Measurements from ENCODE around the gene PLPPR3.
A peak's percentile ranks its signal among the peaks of the same experiment; 100 is the strongest.

Gene PLPPR3

DNA sequence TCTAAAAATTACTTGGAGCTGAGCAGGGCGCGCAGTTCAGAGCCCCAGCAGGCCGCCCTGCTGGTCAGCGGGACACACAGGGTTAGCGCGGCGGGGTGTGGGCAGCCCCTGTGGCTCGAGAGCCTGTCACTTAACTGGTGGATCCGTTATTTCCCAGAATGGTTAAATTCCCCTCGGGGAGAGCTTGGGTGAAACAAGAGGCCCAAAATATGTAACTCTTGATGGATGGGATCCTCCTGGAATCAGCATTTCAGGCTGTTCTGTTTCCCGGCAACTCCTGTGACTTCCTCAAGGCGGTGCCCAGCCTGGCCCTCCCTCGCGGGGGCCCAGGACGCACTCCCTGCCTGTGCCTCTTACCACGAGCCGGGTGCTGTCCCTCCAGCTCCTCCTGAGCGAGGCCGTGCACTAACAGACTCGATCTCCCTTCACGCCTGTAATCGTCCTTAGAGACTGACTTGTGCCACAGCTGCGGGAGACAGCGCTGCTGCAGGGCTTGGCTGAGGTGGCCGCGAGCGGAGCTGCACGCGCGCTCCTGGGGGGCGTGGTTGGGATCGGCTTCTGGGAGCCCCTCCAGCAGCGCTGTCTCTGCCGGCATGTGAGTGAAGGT lies 14.8 kb downstream of the PLPPR3 start:
- no peak for DNase-seq

DNA sequence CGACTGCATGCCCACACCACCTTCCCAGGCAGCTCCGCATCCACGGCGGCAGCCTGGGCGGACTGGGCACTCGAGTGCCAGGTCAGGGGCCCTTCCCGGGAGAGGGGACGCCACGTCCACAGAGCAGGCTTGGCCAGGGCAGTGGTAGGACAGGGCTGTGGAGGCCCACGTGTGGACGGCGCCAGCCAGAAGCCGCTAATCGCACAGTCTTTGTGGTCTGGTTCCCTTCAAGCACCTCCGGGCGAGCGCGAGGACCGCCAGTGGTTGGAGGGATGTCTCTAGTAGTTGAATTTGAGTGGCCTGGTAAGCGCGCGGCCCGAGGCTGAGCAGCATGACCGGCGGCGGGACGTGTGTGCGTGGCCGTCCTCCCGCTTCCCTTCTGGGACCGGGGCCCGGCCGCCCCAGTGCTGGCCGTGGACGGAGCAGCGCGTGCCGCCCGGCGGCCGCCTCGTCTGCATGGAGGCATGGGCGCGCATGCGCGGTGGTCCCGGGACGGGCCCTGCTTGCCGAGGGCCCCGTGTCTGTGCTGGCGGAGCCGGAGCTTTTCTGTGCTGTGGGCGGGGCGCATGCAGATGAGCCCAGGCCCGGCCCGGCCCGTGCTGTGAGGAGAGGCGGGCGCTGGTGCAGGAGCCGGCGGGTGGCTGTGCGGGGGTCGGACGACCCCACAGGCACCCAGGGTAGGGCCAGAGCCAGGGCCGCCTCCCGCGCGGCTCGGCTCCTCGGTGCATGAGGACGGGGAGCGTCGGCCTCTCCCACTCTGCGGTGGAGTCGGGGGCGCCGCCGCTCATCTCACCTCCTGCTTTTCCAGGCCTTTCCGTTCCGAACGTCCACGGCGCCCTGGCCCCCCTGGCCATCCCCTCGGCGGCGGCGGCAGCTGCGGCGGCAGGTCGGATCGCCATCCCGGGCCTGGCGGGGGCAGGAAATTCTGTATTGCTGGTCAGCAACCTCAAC lies 15.9 kb downstream of the PLPPR3 start:
- DNase-seq = no peak

DNA sequence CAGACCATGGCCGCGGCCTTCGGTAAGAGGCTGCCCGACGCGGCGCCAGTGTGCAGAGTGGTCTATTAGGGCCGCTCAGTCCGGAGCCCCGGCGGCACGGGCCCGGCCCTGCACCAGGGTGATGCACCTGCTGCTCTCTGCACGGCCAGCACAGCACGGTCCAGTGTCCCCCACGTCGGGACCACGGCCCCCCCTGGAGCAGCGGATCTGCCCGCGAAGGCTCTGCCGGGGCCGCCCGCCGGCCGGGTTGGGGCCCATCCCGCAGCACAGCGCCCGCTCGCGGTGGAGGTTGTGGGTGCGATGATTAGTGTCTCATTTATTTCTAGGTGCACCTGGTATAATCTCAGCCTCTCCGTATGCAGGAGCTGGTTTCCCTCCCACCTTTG lies 16.6 kb downstream of the PLPPR3 start:
- DNase-seq = no peak

DNA sequence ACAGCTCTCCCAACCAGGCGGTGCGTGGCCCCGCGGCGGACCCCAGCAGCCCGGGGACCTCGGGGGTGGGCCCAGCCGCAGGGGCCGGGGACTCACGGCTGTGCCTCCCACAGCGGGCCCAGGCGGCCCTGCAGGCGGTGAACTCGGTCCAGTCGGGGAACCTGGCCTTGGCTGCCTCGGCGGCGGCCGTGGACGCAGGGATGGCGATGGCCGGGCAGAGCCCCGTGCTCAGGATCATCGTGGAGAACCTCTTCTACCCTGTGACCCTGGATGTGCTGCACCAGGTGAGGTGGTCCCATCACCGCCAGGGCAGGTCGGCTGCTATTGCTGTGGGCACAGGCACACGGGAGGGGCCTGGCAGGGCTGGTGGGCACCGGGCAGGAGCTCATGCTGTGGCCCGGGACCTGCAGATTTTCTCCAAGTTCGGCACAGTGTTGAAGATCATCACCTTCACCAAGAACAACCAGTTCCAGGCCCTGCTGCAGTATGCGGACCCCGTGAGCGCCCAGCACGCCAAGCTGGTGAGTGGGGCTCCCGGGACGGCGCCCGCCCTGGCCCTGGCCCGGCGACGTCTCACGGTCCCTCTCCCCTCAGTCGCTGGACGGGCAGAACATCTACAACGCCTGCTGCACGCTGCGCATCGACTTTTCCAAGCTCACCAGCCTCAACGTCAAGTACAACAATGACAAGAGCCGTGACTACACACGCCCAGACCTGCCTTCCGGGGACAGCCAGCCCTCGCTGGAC lies 17.2 kb downstream of the PLPPR3 start:
- DNase-seq = no peak

DNA sequence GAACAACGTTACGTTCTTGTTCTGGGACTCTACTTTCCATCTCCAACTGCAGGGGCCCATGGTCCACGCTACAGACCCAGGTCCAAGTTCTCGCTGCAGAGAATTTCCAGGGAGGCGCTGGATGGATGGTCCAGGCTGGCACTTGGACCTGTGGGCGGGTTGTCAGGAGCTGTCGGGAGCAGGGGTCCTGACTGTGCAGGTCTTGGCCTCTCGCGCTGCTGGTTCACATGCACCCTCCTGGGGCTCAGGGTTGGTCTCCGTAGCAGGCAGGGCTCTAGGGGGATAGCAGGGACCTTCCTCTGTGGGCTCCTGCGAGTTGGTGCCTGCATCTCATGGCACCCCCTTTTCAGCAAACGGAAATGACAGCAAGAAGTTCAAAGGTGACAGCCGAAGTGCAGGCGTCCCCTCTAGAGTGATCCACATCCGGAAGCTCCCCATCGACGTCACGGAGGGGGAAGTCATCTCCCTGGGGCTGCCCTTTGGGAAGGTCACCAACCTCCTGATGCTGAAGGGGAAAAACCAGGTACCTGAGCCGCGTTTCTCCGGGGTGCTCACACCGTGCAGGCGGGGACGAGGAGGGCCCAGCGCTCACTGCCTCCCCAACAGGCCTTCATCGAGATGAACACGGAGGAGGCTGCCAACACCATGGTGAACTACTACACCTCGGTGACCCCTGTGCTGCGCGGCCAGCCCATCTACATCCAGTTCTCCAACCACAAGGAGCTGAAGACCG lies 17.9 kb downstream of the PLPPR3 start:
- no peak for DNase-seq

DNA sequence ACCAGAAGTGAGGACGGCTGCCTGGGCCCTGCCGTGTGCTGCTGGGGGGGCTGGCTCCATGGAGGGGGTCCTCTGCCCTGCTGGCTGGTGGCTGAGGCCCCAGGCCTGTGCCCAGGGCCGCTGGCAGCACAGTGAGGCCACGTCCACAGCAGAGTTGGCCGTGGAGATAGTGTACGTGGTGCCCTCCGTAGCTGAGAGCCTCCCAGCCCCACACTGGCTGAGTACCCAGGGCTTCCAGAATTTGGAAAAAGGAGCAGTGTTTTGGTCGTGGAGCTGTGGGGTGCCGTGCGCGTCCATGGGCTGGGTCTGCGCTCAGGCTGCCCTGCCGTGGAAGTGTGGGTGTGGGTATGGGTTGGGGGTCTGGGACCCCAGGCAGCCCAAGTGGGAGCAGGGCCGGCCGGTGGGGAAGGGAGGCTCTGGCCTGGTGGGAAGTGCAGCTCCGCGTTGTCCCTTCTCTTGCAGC lies 18.6 kb downstream of the PLPPR3 start:
- no peak for DNase-seq

GRCh38 chr19:802498-803098 lies 19.2 kb downstream of the PLPPR3 start:
- DNase-seq = no peak

- DNase-seq = no peak
Measured at GRCh38 chr19:801861-802497, 19.8 kb downstream of the PLPPR3 start.

DNA sequence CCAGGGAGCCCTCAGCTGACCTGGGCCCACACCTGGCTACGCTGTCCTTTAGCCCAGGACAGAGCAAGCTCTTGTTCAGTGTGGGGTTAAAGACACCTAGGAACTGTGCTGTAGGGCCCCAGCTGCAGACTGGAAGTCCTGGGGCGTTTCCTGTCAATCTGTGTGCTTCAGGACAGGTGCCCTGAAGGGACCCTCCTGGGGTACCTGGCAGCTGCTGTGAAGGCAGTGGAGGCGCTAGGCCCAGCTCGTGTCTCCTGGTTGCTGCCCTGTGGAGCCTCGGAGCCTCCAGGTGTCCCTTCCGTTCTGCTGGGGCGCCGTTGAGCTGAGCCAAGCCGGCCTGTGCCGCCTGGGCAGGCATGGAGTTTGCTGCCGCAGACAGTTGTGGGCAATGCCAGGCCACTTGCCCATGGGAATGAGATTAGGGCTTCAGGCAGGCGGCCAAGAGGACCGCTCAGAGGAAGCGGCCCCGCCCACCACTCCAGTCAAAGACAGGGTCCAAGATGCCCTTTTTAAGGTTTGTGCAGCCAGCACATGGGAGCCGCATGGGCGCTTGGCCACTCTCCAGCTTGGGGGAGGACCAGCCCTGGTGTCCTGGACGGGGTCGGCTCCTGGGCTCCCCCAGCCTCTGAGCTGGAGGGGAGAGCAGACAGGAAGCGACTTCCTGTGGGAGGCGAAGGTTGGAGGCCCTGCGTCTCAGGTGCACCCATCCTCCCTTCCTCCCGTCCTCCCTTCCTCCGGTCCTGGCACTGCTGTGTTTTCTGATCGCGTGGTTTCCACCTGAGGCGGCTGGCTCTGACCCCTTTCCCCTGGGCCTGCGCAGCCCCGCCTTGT lies 20.5 kb downstream of the PLPPR3 start:
- no peak for DNase-seq

DNA sequence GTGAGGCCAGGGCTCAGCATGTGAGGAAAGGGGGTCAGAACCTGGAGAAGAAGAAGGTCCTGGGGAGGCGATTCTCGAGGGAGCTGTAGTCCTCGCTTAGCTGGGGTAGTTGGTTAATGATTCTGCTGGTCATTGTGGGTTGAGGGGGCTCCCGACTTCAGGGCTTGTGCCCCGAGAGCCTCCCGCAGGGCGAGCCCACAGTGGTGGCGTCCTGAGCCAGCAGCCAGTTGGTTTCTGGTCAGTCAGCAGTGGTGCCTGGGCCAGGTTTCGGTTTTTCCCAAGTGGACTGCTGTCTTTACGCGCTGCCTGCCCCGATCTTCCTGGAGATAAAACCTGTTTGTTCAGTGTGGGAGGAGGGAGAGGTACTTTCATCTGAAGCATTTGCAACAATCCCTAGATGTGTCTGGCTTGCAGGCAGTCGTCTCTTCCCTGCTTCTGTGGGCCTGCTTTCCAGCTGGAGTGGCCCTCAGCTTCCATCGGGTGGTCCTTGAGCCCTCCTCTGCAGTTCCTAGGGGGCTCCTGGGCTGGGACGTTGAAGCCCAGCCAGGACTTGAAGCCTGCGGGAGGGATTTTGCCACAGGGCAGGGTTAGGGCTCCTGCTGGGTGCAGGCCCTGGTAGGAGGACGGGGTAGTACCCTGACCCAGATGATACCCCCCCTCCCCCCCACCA lies 21.3 kb downstream of the PLPPR3 start:
- no peak for DNase-seq

- DNase-seq = peak; percentile 51
Measured at GRCh38 chr19:799076-799881, 22.5 kb downstream of the PLPPR3 start.

GRCh38 chr19:798415-799075 lies 23.2 kb downstream of the PLPPR3 start:
- DNase-seq = peak; percentile 48

DNA sequence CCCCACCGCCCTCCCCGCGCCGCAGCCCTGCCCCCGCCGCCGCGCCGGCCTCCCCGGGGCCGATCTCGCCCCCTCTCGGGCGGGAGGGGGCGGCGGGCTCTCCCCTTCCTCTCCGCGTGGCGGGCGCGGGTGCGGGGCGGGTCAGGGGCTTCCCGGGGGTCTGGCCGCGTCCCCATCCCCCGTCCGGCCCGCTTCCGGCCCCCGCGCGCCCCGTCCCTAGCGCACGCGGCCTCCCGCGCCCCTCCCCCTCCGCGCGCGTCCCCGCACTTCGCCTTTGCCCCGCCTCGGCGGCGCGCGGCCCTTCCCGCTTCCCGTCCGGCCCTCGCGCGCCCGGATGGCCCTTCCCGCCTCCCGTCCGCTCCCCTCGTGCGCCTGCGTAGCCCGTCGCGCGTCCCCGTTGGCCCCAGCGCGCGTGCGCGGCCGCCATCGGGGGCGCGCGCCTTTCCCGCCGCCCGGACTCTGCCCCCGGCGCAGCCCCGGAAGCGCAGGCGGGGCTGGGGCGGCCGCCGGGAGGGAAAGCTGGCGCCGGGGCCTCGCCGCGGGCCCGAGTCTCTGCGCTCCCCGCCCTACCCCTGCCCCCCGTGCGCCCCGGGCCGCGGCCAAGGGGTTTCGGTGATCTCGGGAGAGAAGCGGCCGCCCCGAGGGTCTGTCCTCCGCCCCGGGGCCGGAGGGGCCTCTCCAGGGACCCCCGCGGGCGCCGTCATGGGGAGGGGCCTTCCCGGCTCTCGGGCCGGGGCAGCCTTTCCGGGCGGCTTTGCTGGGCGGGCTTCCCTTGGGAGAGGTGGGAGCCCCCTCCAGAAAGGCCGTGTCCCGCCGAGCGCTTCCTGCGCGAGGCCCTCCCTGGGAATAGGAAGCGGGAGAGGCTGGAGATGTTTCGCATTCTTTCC lies 24.0 kb downstream of the PLPPR3 start:
- peak; percentile 85 for DNase-seq

DNA sequence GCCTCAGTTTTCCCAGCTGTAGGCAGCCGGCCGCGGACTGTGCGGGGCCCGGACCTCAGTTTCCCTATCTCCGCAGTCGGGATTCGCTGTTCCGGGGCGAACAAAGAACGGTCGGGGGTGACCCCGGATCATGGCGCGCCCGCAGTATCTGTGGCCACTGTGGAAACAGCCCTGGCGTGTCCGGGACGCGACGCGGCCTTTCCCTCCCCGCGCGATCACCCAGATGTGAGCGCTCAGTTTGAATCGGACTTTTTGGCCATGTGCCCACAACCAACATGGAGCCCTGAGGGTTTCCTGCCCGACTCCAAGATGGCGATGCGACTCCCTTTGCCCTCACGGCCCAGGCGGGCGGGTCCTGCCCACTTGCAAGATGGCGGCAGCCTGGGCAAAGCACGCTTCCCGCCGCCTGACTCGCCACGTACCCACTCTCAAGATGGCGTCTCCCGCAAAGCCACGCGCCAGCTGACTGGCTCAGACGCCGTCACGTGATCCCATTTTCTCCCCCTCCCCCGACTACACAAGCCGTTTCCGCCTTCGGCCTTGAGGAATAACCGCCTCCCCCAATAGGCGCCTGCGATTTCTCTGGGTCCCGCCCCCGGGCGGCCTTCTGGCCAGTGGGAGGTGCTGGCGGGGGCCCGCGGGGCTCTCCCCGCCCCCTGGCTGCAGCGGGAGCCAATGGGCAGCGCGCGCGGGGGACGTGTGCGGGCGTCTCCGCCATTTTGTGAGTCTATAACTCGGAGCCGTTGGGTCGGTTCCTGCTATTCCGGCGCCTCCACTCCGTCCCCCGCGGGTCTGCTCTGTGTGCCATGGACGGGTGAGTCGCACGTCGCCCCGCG lies 24.8 kb downstream of the PLPPR3 start, which contains the start of gene PTBP1:
TSS of gene PTBP1 (plus strand) at position 761 of the 836 bp plus-strand sequence. CDS start at position 807, 46 bp downstream.
- peak; percentile 98 for DNase-seq

GRCh38 chr19:795691-796581 lies 25.8 kb downstream of the PLPPR3 start:
- DNase-seq = no peak
